Keratinocyte (primary cell): Measurements from ENCODE around the gene RNF121.

Experiments used
- CTCF ChIP-seq, 3 experiments: IDR thresholded peaks in 1 of 3; conservative IDR thresholded peaks in 1 of 3; optimal IDR thresholded peaks in 1 of 3; 2 replicates in 2 of 3; 3 replicates in 1 of 3; pipeline versions ENCODE3 to v1.5.1; 2011; ENCODE audit warnings: low read length in 3 of 3, mild to moderate bottlenecking in 3 of 3, moderate library complexity in 2 of 3, control low read depth in 1 of 3, inconsistent platforms in 1 of 3; ENCODE audit not compliant: insufficient read depth in 2 of 3; ENCODE audit errors: extremely low read depth in 1 of 3
- EZH2 ChIP-seq: IDR thresholded peaks from one replicate; pipeline ENCODE4 v1.6.1; 2012; ENCODE audit warnings: inconsistent platforms, mild to moderate bottlenecking, low read length, moderate library complexity

GRCh38 chr11:71895961-71896360, 32.9 kb upstream of the RNF121 start:
- TF ChIP-seq CTCF (optimal IDR thresholded peaks at IDR 0.05 in 1 of 3, IDR thresholded peaks at IDR 0.05 in 1 of 3, conservative IDR thresholded peaks at IDR 0.05 in 1 of 3; ENCODE audit: extremely low read depth in 1 of 3, insufficient read depth in 2 of 3, low read length in 3 of 3) (no peak), EZH2 (no peak)
